Neutrophil (primary cell): ENCODE data around the gene MCM10.

Experiments used
- H3K27ac ChIP-seq: fragments of 200-600 bp; sonication (generic); 2 replicates; pipeline ENCODE4 v1.5.1; 2016; ENCODE audit warnings: mild to moderate bottlenecking, moderate library complexity
- H3K27me3 ChIP-seq: fragments of 200-600 bp; sonication (generic); 2 replicates; pipeline ENCODE4 v1.6.0; 2016; ENCODE audit warnings: mild to moderate bottlenecking
- H3K36me3 ChIP-seq: fragments of 200-600 bp; sonication (generic); 2 replicates; pipeline ENCODE4 v1.5.1; 2017
- H3K4me1 ChIP-seq, 2 experiments: fragments of 200-600 bp in 1 of 2; sonication (generic) in 1 of 2; 1 replicate in 1 of 2; 2 replicates in 1 of 2; pipeline versions ENCODE4 v1.5.1 to v1.6.1; 2013 to 2016; ENCODE audit warnings: low read depth in 1 of 2, low read length in 1 of 2, mild to moderate bottlenecking in 1 of 2, moderate library complexity in 1 of 2; ENCODE audit not compliant: control insufficient read depth in 1 of 2, insufficient read depth in 1 of 2
- H3K4me3 ChIP-seq, 2 experiments: fragments of 200-600 bp in 1 of 2; sonication (generic) in 1 of 2; 1 replicate in 1 of 2; 2 replicates in 1 of 2; pipeline ENCODE4 v1.5.1; 2013 to 2016; ENCODE audit warnings: low read depth in 1 of 2, low read length in 1 of 2, mild to moderate bottlenecking in 1 of 2, moderate library complexity in 1 of 2
- H3K9me3 ChIP-seq: fragments of 200-600 bp; sonication (generic); 2 replicates; pipeline ENCODE4 v1.5.1; 2016
- CTCF ChIP-seq: fragments of 200-600 bp; sonication (generic); IDR thresholded peaks from 2 replicates; pipeline ENCODE4 v1.5.1; 2016; ENCODE audit warnings: antibody characterized with exemption

Gene MCM10

GRCh38 chr10:13247784-13248183 lies 86.4 kb downstream of the MCM10 start:
- Histone ChIP-seq H3K27me3 (no peaks in the 10 kb centered on the region), H3K4me1 (no peaks in the 10 kb centered on the region), H3K9me3 (no peaks in the 10 kb centered on the region), H3K36me3 (no peaks in the 10 kb centered on the region), H3K27ac (no peak overlapping the region), H3K4me3 (no peak overlapping the region)
- TF ChIP-seq CTCF, result no peak

GRCh38 chr10:13253726-13254125 lies 92.4 kb downstream of the MCM10 start:
- TF ChIP-seq CTCF, result no peak
- Histone ChIP-seq H3K4me3 (no peak overlapping the region), H3K4me1 (no peaks in the 10 kb centered on the region), H3K9me3 (no peaks in the 10 kb centered on the region), H3K27ac (no peak overlapping the region), H3K36me3 (no peaks in the 10 kb centered on the region), H3K27me3 (peaks cover 7% of the 10 kb centered on the region)

- no peak for TF ChIP-seq CTCF
- no peak overlapping the region for H3K4me3 ChIP-seq
- no peak overlapping the region for H3K27ac ChIP-seq
- H3K4me1 ChIP-seq, result no peaks in the 10 kb centered on the region
- no peaks in the 10 kb centered on the region for H3K9me3 ChIP-seq
- no peaks in the 10 kb centered on the region for H3K36me3 ChIP-seq
- H3K27me3 ChIP-seq, result peaks cover 7% of the 10 kb centered on the region
These were observed 95.3 kb downstream of the MCM10 start for GRCh38 chr10:13256627-13257026.

- Histone ChIP-seq H3K4me1 (no peaks in the 10 kb centered on the region), H3K27ac (no peak overlapping the region), H3K36me3 (no peaks in the 10 kb centered on the region), H3K27me3 (peaks cover 7% of the 10 kb centered on the region), H3K4me3 (no peak overlapping the region), H3K9me3 (no peaks in the 10 kb centered on the region)
- no peak for TF ChIP-seq CTCF
These were observed 96.3 kb downstream of the MCM10 start for GRCh38 chr10:13257621-13258140.
